MCF 10A (cell line): ENCODE measurements around the gene SNX24. TPM values are rescaled to one million over a fixed set of nuclear protein-coding genes. Genes with fewer than 3 reads are reported as not detected.

ENCODE experiments used
- BruUV-seq: library from RNA; stranded (reverse); fragments of 400-500 nt; replicated peaks from 2 replicates; lab custom pipeline; 2021; lab: Mats Ljungman, UMichigan
- CTCF ChIA-PET: fragments of 300-600 bp; sonication (Branson Sonifier 250); formaldehyde crosslinking; extraction: SDS; loops from one replicate; lab custom pipeline; 2021; ENCODE audit warnings: antibody characterized with exemption, inconsistent platforms; lab: Yijun Ruan, JAX
- POLR2A ChIA-PET: fragments of 300-600, 350-650 bp; sonication (Branson Sonifier 250); formaldehyde crosslinking; extraction: SDS; loops from one replicate; lab custom pipeline; 2020; ENCODE audit warnings: antibody characterized with exemption, inconsistent platforms; lab: Yijun Ruan, JAX
- DNase-seq: peaks from one replicate; pipeline ENCODE4 v3.0.0-alpha.2; 2018; ENCODE audit not compliant: unreplicated experiment
- H3K27ac Mint-ChIP-seq: one replicate; pipeline ENCODE4 v1.8.0; 2022; ENCODE audit warnings: mild to moderate bottlenecking, low read depth, mixed read lengths; ENCODE audit not compliant: unreplicated experiment
- H3K27me3 Mint-ChIP-seq: one replicate; pipeline ENCODE4 v1.8.0; 2022; ENCODE audit warnings: mixed read lengths; ENCODE audit not compliant: insufficient read depth, unreplicated experiment
- H3K36me3 Mint-ChIP-seq: one replicate; pipeline ENCODE4 v1.8.0; 2022; ENCODE audit warnings: mild to moderate bottlenecking, moderate library complexity, mixed read lengths; ENCODE audit not compliant: insufficient read depth, unreplicated experiment
- H3K4me1 Mint-ChIP-seq: one replicate; pipeline ENCODE4 v1.8.0; 2022; ENCODE audit warnings: mixed read lengths; ENCODE audit not compliant: insufficient read depth, unreplicated experiment
- H3K4me3 Mint-ChIP-seq: one replicate; pipeline ENCODE4 v1.8.0; 2022; ENCODE audit warnings: mild to moderate bottlenecking, moderate library complexity, mixed read lengths; ENCODE audit not compliant: unreplicated experiment
- H3K9me3 Mint-ChIP-seq: one replicate; pipeline ENCODE4 v1.8.0; 2022; ENCODE audit warnings: mixed read lengths; ENCODE audit not compliant: unreplicated experiment
- intact Hi-C: fragments of 100-400 bp; cut with micrococcal nuclease; formaldehyde crosslinking; loops from 2 replicates; pipeline ENCODE4 v1.14.1; 2022
- total RNA-seq: library from RNA; stranded (reverse); gene quantifications from 2 replicates; pipeline ENCODE4 v1.2.3, GENCODE V29; 2022
- TF ChIP-seq, protein P1 (sequence below): fragments of 200-600 bp; IDR thresholded peaks from one replicate; pipeline ENCODE4 v1.8.0; 2022; ENCODE audit warnings: antibody characterized with exemption, mild to moderate bottlenecking; ENCODE audit not compliant: unreplicated experiment

The SNX24 gene
- total RNA-seq, 1 experiment from 2014 or later, result 97.0 TPM

DNA sequence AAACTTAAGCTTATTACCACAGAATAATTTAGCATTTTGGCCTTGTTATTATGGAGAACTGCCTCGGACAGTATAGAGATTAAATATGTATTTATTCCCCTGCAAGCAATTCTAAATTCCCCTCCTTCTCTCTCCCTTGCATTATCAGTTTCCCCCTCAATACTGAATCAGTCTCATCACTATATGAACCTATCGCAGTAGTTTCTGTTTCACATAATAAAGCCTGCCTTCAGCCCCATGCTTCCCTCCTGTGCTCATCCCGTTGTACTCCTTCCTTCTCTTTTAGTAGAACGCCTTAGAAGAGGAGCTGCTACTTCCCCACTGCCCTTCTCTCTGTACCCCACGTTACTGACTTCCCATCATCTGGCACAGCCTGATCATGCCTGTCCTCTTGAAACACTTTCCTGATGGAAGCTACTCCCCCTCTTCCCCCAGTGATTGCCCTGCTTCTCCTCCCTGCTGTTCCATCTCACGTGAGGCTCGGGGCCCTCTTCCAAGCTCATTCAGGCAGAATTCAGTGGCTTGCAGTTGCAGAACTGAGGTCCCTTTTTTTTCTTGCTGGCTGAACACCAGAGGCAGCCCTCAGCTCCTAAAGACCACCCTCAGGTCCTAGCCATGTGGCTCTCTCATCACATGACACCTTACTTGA is 97.8 kb downstream of the SNX24 start:
- BruUV-seq, result no TSS peak
- Mint-ChIP-seq H3K27me3 (no peaks in the 10 kb centered on the region), H3K27ac (peak overlapping the region; percentile 4), H3K36me3 (peaks cover 39% of the 10 kb centered on the region), H3K9me3 (no peaks in the 10 kb centered on the region), H3K4me1 (peaks cover 16% of the 10 kb centered on the region), H3K4me3 (no peak overlapping the region)
- ChIA-PET POLR2A (interaction anchor here (1.0 kb wide), 1 partner anchor 568 kb away, joined by 3 read pairs; no protein-coding TSS in a partner anchor), CTCF (interaction anchor here (0.6 to 1.4 kb wide), 3 partner anchors 20 to 47 kb away, joined by 4 to 5 read pairs (median 4); no protein-coding TSS in a partner anchor)
- TF ChIP-seq, protein P1, sequence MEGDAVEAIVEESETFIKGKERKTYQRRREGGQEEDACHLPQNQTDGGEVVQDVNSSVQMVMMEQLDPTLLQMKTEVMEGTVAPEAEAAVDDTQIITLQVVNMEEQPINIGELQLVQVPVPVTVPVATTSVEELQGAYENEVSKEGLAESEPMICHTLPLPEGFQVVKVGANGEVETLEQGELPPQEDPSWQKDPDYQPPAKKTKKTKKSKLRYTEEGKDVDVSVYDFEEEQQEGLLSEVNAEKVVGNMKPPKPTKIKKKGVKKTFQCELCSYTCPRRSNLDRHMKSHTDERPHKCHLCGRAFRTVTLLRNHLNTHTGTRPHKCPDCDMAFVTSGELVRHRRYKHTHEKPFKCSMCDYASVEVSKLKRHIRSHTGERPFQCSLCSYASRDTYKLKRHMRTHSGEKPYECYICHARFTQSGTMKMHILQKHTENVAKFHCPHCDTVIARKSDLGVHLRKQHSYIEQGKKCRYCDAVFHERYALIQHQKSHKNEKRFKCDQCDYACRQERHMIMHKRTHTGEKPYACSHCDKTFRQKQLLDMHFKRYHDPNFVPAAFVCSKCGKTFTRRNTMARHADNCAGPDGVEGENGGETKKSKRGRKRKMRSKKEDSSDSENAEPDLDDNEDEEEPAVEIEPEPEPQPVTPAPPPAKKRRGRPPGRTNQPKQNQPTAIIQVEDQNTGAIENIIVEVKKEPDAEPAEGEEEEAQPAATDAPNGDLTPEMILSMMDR, result no peak
- intact Hi-C loops, result no loop called here
- no peak for DNase-seq

DNA sequence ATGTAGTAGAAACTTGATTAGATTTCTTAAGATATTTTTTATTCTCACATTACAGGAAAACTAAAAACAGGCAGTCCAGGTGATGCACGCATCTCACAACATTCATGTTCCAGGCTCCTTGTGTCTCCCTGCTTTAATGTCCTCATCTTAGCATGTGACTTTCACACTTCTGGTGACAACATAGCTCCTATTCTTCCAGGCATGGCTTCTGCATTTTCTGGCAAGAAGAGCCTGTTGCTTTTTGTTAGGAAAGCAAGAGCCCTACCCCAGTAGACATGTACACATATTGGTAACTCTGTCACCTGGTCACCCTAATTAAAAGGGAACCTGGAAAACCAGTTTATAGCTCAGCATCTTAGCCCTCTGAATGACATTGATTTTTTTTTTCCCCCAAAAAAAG is 98.6 kb downstream of the SNX24 start:
- intact Hi-C loops, result no loop called here
- POLR2A ChIA-PET, result no interaction called here
- Mint-ChIP-seq H3K4me3 (no peak overlapping the region), H3K27me3 (no peaks in the 10 kb centered on the region), H3K4me1 (peaks cover 16% of the 10 kb centered on the region), H3K36me3 (peaks cover 43% of the 10 kb centered on the region), H3K27ac (no peak overlapping the region), H3K9me3 (no peaks in the 10 kb centered on the region)
- BruUV-seq, result no TSS peak
- CTCF ChIA-PET, result interaction anchor here (0.6 to 1.4 kb wide), 4 partner anchors 21 to 592 kb away, joined by 3 to 5 read pairs (median 4); no protein-coding TSS in a partner anchor
- TF ChIP-seq, protein P1, result no peak
- no peak for DNase-seq

DNA sequence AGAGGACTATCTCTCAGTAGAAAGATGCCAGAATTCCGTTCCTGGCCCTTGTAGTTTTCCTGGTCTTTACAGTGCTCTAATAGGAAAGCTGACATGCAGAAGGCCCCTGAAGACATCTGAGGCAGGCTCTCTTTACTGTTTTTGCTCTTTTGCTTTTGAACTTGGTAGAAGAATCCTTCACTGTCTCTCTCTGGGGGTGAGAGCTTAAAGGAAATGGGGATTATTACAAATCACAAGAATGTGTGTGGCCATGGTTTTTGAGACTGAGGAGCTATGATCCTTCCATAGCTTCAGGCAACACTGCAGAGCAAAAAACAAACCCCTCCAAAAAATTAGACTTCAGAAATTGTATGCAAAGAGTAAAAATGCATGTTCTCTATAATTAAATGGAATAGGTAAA is 102.0 kb downstream of the SNX24 start:
- POLR2A ChIA-PET, result interaction anchor here (0.7 to 1.5 kb wide), 4 partner anchors 27 to 488 kb away, joined by 3 read pairs; partner anchors contain the start of gene SNX2
- Mint-ChIP-seq H3K4me3 (no peak overlapping the region), H3K27me3 (no peaks in the 10 kb centered on the region), H3K9me3 (no peaks in the 10 kb centered on the region), H3K4me1 (peaks cover 13% of the 10 kb centered on the region), H3K36me3 (peaks cover 26% of the 10 kb centered on the region), H3K27ac (no peak overlapping the region)
- no TSS peak for BruUV-seq
- no peak for DNase-seq
- TF ChIP-seq, protein P1, result no peak
- CTCF ChIA-PET, result interaction anchor here (0.6 to 1.2 kb wide), 4 partner anchors 9 to 88 kb away, joined by 3 to 5 read pairs (median 3); no protein-coding TSS in a partner anchor
- intact Hi-C loops, result no loop called here

DNA sequence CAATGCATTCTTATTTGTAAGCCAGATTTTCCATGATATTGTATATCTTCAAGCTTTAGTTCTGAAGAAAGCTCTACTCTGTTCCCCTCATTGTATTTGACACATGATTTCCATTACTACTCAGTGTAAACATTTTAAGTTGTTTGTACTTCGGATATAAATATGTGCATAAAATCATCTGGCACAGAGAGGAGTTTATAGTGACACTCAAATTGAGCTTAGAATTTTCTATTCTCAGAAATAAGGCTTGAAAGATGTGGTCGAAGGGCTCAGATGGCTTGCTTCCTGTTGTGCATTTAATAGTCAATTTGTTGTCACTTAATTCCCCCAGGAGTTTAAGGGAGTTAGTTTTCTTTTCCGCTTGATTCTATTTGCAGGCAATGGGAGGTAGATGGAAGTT is 102.4 kb downstream of the SNX24 start:
- POLR2A ChIA-PET, result interaction anchor here (0.7 to 1.5 kb wide), 4 partner anchors 28 to 488 kb away, joined by 3 read pairs; partner anchors contain the start of gene SNX2
- BruUV-seq, result no TSS peak
- H3K27ac Mint-ChIP-seq, result no peak overlapping the region
- peaks cover 9% of the 10 kb centered on the region for H3K4me1 Mint-ChIP-seq
- CTCF ChIA-PET, result interaction anchor here (0.6 to 1.2 kb wide), 4 partner anchors 9 to 89 kb away, joined by 3 to 5 read pairs (median 3); no protein-coding TSS in a partner anchor
- DNase-seq, result no peak
- no peaks in the 10 kb centered on the region for H3K27me3 Mint-ChIP-seq
- TF ChIP-seq, protein P1, result no peak
- no peaks in the 10 kb centered on the region for H3K9me3 Mint-ChIP-seq
- H3K36me3 Mint-ChIP-seq, result peaks cover 25% of the 10 kb centered on the region
- H3K4me3 Mint-ChIP-seq, result no peak overlapping the region
- intact Hi-C loops, result no loop called here
